ENCODE data around the gene NDUFA7. TPM values are rescaled to one million over a fixed set of nuclear protein-coding genes. Genes with fewer than 3 reads are reported as not detected.

NDUFA7 gene
- total and polyA plus RNA-seq, 2 of the 13 experiments (the other 11 are each of a cell fraction or from before 2014, with no cell fraction given): 64.5 to 71.5 TPM

DNA sequence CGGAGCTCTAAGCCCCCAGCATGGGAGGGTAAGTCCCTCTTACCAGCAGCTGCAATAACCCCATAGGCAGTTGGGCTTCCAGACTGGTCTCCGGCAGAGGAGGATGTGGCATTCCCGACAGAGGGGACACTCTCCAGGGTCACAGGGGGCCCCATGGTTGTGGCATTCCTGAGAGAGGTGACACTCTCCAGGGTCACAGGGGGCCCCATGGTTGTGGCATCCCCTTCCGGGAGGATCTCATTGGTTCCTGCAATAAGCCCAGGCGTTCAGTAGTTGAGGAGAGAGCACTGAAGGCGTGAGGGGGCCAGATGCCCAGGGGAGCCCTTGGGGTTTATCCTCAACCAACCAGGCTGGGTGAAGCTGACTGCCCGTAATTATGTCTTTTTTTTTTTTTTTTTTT lies 18.4 kb downstream of the NDUFA7 start:
- POLR2A ChIA-PET: interaction anchor here (0.7 to 1.8 kb wide), 2 partner anchors 19 to 211 kb away, joined by 4 read pairs; partner anchors contain the start of genes NDUFA7, RPS28 and ZNF414
- H3K27ac ChIP-seq (ENCODE audit: extremely low read length, insufficient read depth, low read length): no peak overlapping the region
- no TSS peak for BruUV-seq (replicated peaks)
- H3K4me1 ChIP-seq (ENCODE audit: insufficient read depth, low read length): peaks cover 27% of the 10 kb centered on the region
- WGBS (ENCODE audit: low lambda C conversion rate): 96% methylated on average over 4 of the region's 7 CpGs
- H3K79me2 ChIP-seq (ENCODE audit: insufficient read depth, low read length): peaks cover 16% of the 10 kb centered on the region
- H4K20me1 ChIP-seq (ENCODE audit: insufficient read depth, low read length): no peaks in the 10 kb centered on the region
- no peak overlapping the region for H3K4me2 ChIP-seq (ENCODE audit: low read depth, low read length)
- H3K9me3 ChIP-seq (ENCODE audit: low read length): no peaks in the 10 kb centered on the region
- ATAC-seq (no peak), DNase-seq (ENCODE audit: low spot score) (no peak), FAIRE-seq (no peak)
- CTCF ChIA-PET (ENCODE audit: low intra/inter-chr PET ratio, low total read pairs): no interaction called here
- in situ Hi-C loops (cut with HindIII; ENCODE audit: extremely low pct_ligation_motif_present, low pct_unique_long_range_greater_than_20kb): no loop called here
- no peak overlapping the region for H2AFZ ChIP-seq (ENCODE audit: low read length)
- H3K4me3 ChIP-seq (replicated peaks in 1 of 3; ENCODE audit: insufficient read depth in 1 of 3, low read depth in 2 of 3, low read length in 3 of 3): no peak overlapping the region
- H3K36me3 ChIP-seq (replicated peaks in 1 of 2; ENCODE audit: control insufficient read depth in 1 of 2, insufficient read depth in 2 of 2, low read length in 2 of 2): peaks cover 8 to 22% of the 10 kb centered on the region in 2 experiments; a peak in 4 of 5 replicates
- intact Hi-C loops (cut with micrococcal nuclease; ENCODE audit: unreplicated experiment): no loop called here
- H3K27me3 ChIP-seq (ENCODE audit: control insufficient read depth in 1 of 2, insufficient read depth in 2 of 2, low read length in 2 of 2): no peaks in the 10 kb centered on the region
- no peak overlapping the region for H3K9ac ChIP-seq (ENCODE audit: insufficient read depth, low read depth, low read length)
- TF ChIP-seq MZF1 (CRISPR knock-in tag; IDR thresholded peaks at IDR 0.05; ENCODE audit: borderline replicate concordance): no peak
- no peak for TF ChIP-seq SMAD9 (CRISPR knock-in tag; IDR thresholded peaks at IDR 0.05)
- TF ChIP-seq, protein P1, sequence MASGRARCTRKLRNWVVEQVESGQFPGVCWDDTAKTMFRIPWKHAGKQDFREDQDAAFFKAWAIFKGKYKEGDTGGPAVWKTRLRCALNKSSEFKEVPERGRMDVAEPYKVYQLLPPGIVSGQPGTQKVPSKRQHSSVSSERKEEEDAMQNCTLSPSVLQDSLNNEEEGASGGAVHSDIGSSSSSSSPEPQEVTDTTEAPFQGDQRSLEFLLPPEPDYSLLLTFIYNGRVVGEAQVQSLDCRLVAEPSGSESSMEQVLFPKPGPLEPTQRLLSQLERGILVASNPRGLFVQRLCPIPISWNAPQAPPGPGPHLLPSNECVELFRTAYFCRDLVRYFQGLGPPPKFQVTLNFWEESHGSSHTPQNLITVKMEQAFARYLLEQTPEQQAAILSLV (CRISPR knock-in tag; IDR thresholded peaks at IDR 0.05; ENCODE audit: borderline replicate concordance): no peak
- TF ChIP-seq, protein P2, sequence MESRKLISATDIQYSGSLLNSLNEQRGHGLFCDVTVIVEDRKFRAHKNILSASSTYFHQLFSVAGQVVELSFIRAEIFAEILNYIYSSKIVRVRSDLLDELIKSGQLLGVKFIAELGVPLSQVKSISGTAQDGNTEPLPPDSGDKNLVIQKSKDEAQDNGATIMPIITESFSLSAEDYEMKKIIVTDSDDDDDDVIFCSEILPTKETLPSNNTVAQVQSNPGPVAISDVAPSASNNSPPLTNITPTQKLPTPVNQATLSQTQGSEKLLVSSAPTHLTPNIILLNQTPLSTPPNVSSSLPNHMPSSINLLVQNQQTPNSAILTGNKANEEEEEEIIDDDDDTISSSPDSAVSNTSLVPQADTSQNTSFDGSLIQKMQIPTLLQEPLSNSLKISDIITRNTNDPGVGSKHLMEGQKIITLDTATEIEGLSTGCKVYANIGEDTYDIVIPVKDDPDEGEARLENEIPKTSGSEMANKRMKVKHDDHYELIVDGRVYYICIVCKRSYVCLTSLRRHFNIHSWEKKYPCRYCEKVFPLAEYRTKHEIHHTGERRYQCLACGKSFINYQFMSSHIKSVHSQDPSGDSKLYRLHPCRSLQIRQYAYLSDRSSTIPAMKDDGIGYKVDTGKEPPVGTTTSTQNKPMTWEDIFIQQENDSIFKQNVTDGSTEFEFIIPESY (CRISPR knock-in tag; IDR thresholded peaks at IDR 0.05): no peak
- TF ChIP-seq ZNF256 (CRISPR knock-in tag; conservative IDR thresholded peaks at IDR 0.05): no peak
- TF ChIP-seq, protein P3, sequence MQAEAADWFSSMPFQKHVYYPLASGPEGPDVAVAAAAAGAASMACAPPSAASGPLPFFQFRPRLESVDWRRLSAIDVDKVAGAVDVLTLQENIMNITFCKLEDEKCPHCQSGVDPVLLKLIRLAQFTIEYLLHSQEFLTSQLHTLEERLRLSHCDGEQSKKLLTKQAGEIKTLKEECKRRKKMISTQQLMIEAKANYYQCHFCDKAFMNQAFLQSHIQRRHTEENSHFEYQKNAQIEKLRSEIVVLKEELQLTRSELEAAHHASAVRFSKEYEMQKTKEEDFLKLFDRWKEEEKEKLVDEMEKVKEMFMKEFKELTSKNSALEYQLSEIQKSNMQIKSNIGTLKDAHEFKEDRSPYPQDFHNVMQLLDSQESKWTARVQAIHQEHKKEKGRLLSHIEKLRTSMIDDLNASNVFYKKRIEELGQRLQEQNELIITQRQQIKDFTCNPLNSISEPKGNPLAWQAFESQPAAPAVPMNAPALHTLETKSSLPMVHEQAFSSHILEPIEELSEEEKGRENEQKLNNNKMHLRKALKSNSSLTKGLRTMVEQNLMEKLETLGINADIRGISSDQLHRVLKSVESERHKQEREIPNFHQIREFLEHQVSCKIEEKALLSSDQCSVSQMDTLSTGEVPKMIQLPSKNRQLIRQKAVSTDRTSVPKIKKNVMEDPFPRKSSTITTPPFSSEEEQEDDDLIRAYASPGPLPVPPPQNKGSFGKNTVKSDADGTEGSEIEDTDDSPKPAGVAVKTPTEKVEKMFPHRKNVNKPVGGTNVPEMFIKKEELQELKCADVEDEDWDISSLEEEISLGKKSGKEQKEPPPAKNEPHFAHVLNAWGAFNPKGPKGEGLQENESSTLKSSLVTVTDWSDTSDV (CRISPR knock-in tag; IDR thresholded peaks at IDR 0.05): no peak
- TF ChIP-seq MIER3 (CRISPR knock-in tag; IDR thresholded peaks at IDR 0.05; ENCODE audit: borderline replicate concordance): no peak
- no peak for TF ChIP-seq ZFP37 (CRISPR knock-in tag; IDR thresholded peaks at IDR 0.05; ENCODE audit: borderline replicate concordance)
- TF ChIP-seq ZNF703 (CRISPR knock-in tag; IDR thresholded peaks at IDR 0.05; ENCODE audit: borderline replicate concordance): no peak
- TF ChIP-seq, protein P4, sequence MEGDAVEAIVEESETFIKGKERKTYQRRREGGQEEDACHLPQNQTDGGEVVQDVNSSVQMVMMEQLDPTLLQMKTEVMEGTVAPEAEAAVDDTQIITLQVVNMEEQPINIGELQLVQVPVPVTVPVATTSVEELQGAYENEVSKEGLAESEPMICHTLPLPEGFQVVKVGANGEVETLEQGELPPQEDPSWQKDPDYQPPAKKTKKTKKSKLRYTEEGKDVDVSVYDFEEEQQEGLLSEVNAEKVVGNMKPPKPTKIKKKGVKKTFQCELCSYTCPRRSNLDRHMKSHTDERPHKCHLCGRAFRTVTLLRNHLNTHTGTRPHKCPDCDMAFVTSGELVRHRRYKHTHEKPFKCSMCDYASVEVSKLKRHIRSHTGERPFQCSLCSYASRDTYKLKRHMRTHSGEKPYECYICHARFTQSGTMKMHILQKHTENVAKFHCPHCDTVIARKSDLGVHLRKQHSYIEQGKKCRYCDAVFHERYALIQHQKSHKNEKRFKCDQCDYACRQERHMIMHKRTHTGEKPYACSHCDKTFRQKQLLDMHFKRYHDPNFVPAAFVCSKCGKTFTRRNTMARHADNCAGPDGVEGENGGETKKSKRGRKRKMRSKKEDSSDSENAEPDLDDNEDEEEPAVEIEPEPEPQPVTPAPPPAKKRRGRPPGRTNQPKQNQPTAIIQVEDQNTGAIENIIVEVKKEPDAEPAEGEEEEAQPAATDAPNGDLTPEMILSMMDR (CRISPR knock-in tag; IDR thresholded peaks at IDR 0.05): no peak
- TF ChIP-seq SIX4 (CRISPR knock-in tag; IDR thresholded peaks at IDR 0.05): no peak
- no peak for TF ChIP-seq ZBTB7B (CRISPR knock-in tag; IDR thresholded peaks at IDR 0.05)
- no peak for TF ChIP-seq TOE1 (CRISPR knock-in tag; IDR thresholded peaks at IDR 0.05)
- TF ChIP-seq NFRKB (IDR thresholded peaks at IDR 0.05): no peak
- TF ChIP-seq SP1 (IDR thresholded peaks at IDR 0.05): no peak
- no peak for TF ChIP-seq SP1 (CRISPR knock-in tag; IDR thresholded peaks at IDR 0.05)
- no peak for TF ChIP-seq CCAR2 (optimal IDR thresholded peaks at IDR 0.05; ENCODE audit: low read depth, low read length)
- TF ChIP-seq FOXA3 (CRISPR knock-in tag; IDR thresholded peaks at IDR 0.05): no peak
- no peak for TF ChIP-seq YEATS4 (CRISPR knock-in tag; IDR thresholded peaks at IDR 0.05; ENCODE audit: borderline replicate concordance)

All from HepG2 (cell line).